Adrenal gland (tissue), 12 donors: ENCODE data around the gene PRPF8. TPM values are rescaled to one million over a fixed set of nuclear protein-coding genes. Genes with fewer than 3 reads are reported as not detected.

ENCODE experiments used
- DNase-seq, 7 donors: peaks; one replicate each; pipeline ENCODE4 v3.0.0-alpha.2; 2019 to 2020
- H3K27ac ChIP-seq, 5 donors: fragments of 200-600 bp; sonication (generic) in 4 of 5; 1 replicate in 3 of 5; 2 replicates in 2 of 5; pipeline versions ENCODE4 v1.5.1 to v1.8.0; 2016 to 2020; ENCODE audit warnings: mild to moderate bottlenecking in 1 of 5
- H3K27me3 ChIP-seq: fragments of 200-600 bp; 2 replicates; pipeline ENCODE4 v1.8.0; 2021
- H3K36me3 ChIP-seq, 2 donors: fragments of 200-600 bp; replicated peaks in 1 of 2; 1 replicate in 1 of 2; 2 replicates in 1 of 2; pipeline versions ENCODE4 v1.5.1 to v1.8.0; 2018 to 2022
- H3K4me1 ChIP-seq, 2 donors: fragments of 200-600 bp; replicated peaks in 1 of 2; 1 replicate in 1 of 2; 2 replicates in 1 of 2; pipeline versions ENCODE4 v1.5.1 to v1.8.0; 2018 to 2021
- H3K4me3 ChIP-seq, 4 donors: fragments of 200-600 bp; sonication (generic) in 3 of 4; one replicate each; pipeline ENCODE4 v1.5.1; 2016 to 2018
- H3K9me3 ChIP-seq, 3 donors: fragments of 200-600 bp; sonication (generic) in 1 of 3; replicated peaks in 1 of 3; 1 replicate in 2 of 3; 2 replicates in 1 of 3; pipeline versions ENCODE4 v1.5.1 to v1.8.0; 2016 to 2021
- CTCF ChIP-seq, 6 experiments: fragments of 450-650 bp in 4 of 6; fragments of 200-600 bp in 2 of 6; sonication (generic) in 1 of 6; IDR thresholded peaks; 1 replicate in 5 of 6; 2 replicates in 1 of 6; pipeline versions ENCODE4 v1.5.1 to v1.8.0; 2016 to 2021; ENCODE audit warnings: antibody characterized with exemption in 6 of 6, mild to moderate bottlenecking in 2 of 6, moderate library complexity in 1 of 6
- POLR2A ChIP-seq, 2 donors: fragments of 450-650 bp; IDR thresholded peaks; one replicate each; pipeline ENCODE4 v1.6.1; 2017; ENCODE audit warnings: antibody characterized with exemption in 2 of 2, mild to moderate bottlenecking in 2 of 2, moderate library complexity in 1 of 2
- WGBS, 4 donors: extraction: QIAGEN DNeasy Blood & Tissue Kit in 2 of 4; methylation state at CpG; one replicate each; pipeline versions ENCODE4 v1.1.5 to v1.1.7; 2013 to 2017; 5-methylcytosine and 5-hydroxymethylcytosine counted together
- intact Hi-C, 2 donors: fragments of 100-400 bp; cut with DNase I; formaldehyde crosslinking; loops; one replicate each; pipeline versions ENCODE4 v1.14.1 to v1.15.0; 2022 to 2023
- polyA plus RNA-seq, 3 donors: library from polyadenylated mRNA; stranded (reverse); fragments of 200-250 nt in 2 of 3; fragments of 350-450 nt in 1 of 3; fragmentation: Illumina TruSeq in 1 of 3; extraction: RNeasy Lipid Tissue Mini Kit (QIAGEN cat#74804) in 1 of 3; gene quantifications; one replicate each; pipeline ENCODE4 v1.2.3, GENCODE V29; 2013 to 2014
- total RNA-seq, 9 donors: library from RNA; depleted of rRNA in 4 of 9; stranded (reverse); fragments of >200 nt in 4 of 9; fragments of 120-200 nt in 1 of 9; fragmentation: NEBNext Ultra II Directional in 1 of 9; extraction: Animal tissue kit (Norgen Biotek cat#: 25700) in 1 of 9; gene quantifications; one replicate each; pipeline versions ENCODE4 v1.1.0 to v1.2.4, GENCODE V29; 2013 to 2023
- donor health status: healthy with polysubstance abuse.
- donor health status: Bipolar disorder and iron deficiency.
- donor health status: DM: yes; HTN: yes; CAD: no.
- donor health status: DM: no; HTN: no; CAD: no.
- donor health status: DM: no; HTN: no; CAD: no.
- donor health status: DM: yes; HTN: yes; CAD: no.

Gene PRPF8
- total and polyA plus RNA-seq, 12 donors: 107 to 748 (median 212) TPM

DNA sequence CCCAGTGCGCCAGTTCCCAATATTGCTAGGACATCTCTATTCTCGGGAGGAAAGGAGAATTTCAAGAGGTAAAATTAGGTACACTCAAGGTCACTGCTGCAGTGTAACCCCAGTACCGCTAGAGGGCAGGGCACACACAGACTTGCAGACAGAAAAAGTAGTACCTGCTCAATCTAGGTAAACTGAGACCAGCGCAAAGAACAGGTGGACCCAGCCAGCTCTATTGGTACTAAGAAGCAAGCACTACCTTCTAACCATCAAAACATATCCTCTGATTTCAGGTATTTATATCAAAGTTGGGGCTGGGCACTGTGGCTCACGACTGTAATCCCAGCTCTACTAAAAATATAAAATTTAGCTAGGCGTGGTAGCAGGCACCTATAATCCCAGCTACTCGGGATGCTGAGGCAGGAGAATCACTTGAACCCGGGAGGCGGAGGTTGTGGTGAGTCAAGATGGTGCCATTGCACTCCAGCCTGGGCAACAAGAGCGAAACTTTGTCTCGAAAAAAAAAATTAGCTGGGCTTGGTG, 36.3 kb upstream of the PRPF8 start:
- Histone ChIP-seq H3K9me3 (no peaks in the 10 kb centered on the region), H3K4me3 (no peak overlapping the region), H3K27me3 (no peaks in the 10 kb centered on the region), H3K4me1 (peaks cover 9 to 39% of the 10 kb centered on the region in 2 donors), H3K36me3 (no peaks in the 10 kb centered on the region), H3K27ac (peak overlapping the region in 2 of 5 donors; percentile 29 to 51)
- DNase-seq: peak in 6 of 7 donors; percentile 67 to 90 (median 72)
- WGBS, 4 donors: 25 to 35% (median 32%) methylated on average over 11 of the region's 11 CpGs
- peak; percentile 94 to 97 (median 96) for TF ChIP-seq CTCF (IDR thresholded peaks at IDR 0.05)
- TF ChIP-seq POLR2A (IDR thresholded peaks at IDR 0.05): no peak
- intact Hi-C loops: no loop called here

GRCh38 chr17:1718362-1719165, 33.9 kb upstream of the PRPF8 start:
- no peak for TF ChIP-seq CTCF (IDR thresholded peaks at IDR 0.05)
- no peak for TF ChIP-seq POLR2A (IDR thresholded peaks at IDR 0.05)
- Histone ChIP-seq H3K4me1 (peaks cover 13 to 29% of the 10 kb centered on the region in 2 donors), H3K27me3 (no peaks in the 10 kb centered on the region), H3K27ac (peak overlapping the region in 4 of 5 donors; percentile 92 to 100 (median 100)), H3K4me3 (peak overlapping the region in 1 of 4 donors; percentile 71), H3K36me3 (peaks cover 0 to 6% of the 10 kb centered on the region in 2 donors), H3K9me3 (no peaks in the 10 kb centered on the region)
- WGBS, 4 donors: 78 to 82% (median 79%) methylated on average over 17 to 19 of the region's 19 CpGs
- peak in 4 of 7 donors; percentile 26 to 68 (median 34) for DNase-seq
- intact Hi-C loops: no loop called here

GRCh38 chr17:1716912-1717695, 32.4 kb upstream of the PRPF8 start:
- intact Hi-C loops: no loop called here
- H3K4me1 ChIP-seq: peaks cover 20 to 38% of the 10 kb centered on the region in 2 donors

More at GRCh38 chr17:1716912-1717695, 32.4 kb upstream of the PRPF8 start:
- no peaks in the 10 kb centered on the region for H3K27me3 ChIP-seq
- TF ChIP-seq CTCF (IDR thresholded peaks at IDR 0.05): peak in 2 of 6 experiments; percentile 3 to 9
- TF ChIP-seq POLR2A (IDR thresholded peaks at IDR 0.05): peak; percentile 35 to 81
- peak overlapping the region; percentile 92 to 100 (median 99) for H3K27ac ChIP-seq
- H3K9me3 ChIP-seq: no peaks in the 10 kb centered on the region
- peak overlapping the region in 3 of 4 donors; percentile 71 to 86 (median 76) for H3K4me3 ChIP-seq
- H3K36me3 ChIP-seq: peaks cover 0 to 20% of the 10 kb centered on the region in 2 donors
- DNase-seq: peak; percentile 94 to 99 (median 98)
- WGBS, 4 donors: 0 to 1% (median 0%) methylated on average over 11 to 13 of the region's 13 CpGs
